Endometrium (tissue), 2 donors: ENCODE results near the gene ASB6.
"Not testable (repeated sequence)": the region's sequence is repeated elsewhere in the genome, so short reads cannot be mapped to it uniquely, and the experiment has no call there.

Source experiments
- FAIRE-seq: peaks from 2 replicates; lab custom pipeline; 2012; peaks lifted over from hg19 to GRCh38; lab: Jason Lieb, UNC
- donor health status: control.
- donor health status: control.

ASB6 gene

GRCh38 chr9:129606161-129607026 lies 35.6 kb downstream of the ASB6 start:
- no peak for FAIRE-seq

GRCh38 chr9:129604766-129605163 lies 37.2 kb downstream of the ASB6 start:
- FAIRE-seq = no peak

GRCh38 chr9:129604056-129604765 lies 37.7 kb downstream of the ASB6 start:
- no peak for FAIRE-seq

GRCh38 chr9:129602598-129603415 lies 39.1 kb downstream of the ASB6 start:
- FAIRE-seq = no peak

DNA sequence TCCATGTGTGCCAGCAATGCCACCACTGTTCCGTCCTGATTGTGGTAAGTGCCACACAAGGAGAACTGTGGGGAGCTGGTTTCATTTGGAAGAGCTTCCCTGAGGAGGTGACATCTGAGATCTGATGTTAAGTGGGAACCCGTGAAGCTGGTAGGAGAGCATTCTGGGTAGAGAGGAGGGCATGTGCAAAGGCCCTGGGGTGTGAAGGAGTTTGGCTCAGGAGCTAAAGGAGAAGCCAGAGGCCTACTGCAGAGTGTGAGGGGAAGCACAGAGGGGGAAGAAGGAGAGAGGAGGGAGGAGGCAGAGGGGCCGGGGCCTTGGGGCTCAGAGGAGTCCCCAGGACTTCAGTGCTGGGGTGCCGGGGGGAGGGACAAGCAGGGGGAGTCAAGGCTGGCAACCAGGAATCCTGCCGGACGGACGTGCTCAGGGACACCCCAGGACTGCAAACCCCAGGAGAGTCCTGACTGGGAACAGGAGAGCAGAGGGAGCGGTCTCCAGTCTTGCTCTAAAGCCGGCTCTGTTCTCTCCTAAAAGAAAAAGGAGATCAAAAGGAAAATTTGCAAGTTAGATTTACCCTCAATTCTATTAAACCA lies 40.8 kb downstream of the ASB6 start:
- FAIRE-seq = no peak

GRCh38 chr9:129598089-129598596 lies 43.8 kb downstream of the ASB6 start:
- no peak for FAIRE-seq

DNA sequence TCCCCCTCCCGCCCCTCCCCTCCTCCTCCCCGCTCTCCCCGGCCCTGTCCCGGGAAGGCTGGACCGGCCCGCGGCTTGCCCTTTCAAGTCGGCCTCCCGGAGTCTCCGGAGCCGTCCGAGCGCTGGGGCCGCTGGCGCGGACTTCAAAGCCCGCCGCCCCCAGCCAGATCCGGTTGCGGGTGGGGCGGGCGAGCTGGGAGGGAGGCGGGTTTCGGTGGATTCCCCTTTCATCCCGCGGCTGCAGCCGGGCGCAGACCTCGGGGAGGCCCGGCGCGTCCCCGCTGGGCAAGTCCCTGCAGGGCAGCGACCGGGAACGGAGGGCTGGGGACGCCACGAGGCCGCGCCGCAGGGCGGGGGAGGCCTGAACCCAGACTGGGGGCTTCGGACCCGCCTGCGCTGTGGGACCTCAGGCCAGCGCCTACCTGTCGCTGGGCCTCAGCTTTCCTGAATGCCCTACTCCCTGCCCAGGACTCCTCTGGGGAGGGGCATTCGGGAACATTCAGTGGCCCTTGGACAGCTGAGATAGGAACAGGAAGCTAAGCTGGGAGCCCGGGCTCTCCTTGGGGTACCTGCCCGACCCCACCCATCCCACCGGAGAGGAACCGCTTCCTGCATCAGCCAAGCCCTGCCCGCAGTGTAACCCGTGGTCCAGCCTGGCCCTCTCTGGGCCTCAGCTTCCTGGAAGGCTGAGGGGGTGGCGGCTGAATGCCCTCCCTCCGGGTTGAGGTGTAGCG lies 44.4 kb downstream of the ASB6 start:
- no peak for FAIRE-seq

GRCh38 chr9:129596541-129597331 lies 45.2 kb downstream of the ASB6 start:
- no peak for FAIRE-seq

DNA sequence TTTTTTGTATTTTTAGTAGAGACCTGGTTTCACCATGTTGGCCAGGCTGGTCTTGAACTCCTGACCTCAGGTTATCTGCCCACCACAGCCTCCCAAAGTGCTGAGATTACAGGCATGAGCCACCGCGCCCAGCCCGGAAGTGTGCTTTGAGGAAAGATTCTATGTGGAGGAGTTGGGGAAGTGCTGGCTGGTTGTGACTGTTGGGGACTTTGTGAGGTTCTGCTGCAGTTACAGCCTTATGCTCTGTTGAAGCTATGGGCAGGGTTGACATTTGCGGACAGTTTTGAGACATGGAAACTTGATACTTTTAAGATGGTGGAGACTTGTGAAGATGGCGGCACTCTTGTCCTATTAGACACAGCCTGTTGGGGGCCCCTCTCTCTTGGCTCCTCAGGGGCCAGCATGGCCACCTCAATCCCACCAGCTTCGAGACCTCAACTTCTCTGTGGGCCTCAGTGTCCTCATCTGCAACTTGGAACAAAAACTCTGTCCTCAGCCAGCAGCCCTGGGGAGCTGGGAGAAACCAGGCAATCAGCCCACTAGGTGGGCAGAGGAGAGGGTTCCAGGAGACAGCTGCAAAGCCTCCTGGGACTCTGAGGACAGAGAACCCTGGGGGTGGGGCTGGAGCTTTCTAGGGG lies 45.9 kb downstream of the ASB6 start:
- FAIRE-seq = no peak

DNA sequence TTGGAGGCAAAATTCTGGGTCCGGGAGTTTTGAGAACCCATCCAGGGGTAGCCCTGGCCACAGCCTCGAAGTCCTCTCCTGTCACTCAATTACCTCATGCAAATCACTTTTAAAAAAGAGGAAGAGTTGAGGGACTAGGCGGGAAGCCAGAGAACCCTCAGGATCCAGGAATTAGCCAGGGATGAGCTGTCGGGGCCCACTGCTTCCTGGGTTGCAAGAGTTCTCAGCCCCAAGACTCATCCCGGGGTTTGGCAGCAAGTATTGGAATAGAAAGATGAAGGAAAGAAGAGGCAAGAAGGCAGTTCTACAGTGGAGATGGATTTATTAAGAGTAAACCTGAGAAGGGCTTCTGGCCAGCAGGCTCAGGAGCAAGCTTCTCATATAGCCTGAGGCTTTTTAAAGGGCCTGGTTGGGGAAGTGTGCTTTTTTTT lies 46.6 kb downstream of the ASB6 start:
- FAIRE-seq = no peak

- no peak for FAIRE-seq
Measured at GRCh38 chr9:129594632-129595031, 47.3 kb downstream of the ASB6 start.

- not testable (repeated sequence) for FAIRE-seq
Measured at GRCh38 chr9:129592790-129593189, 49.2 kb downstream of the ASB6 start.

- no peak for FAIRE-seq
Measured at GRCh38 chr9:129591916-129592315, 50.0 kb downstream of the ASB6 start.

GRCh38 chr9:129590466-129590865 lies 51.5 kb downstream of the ASB6 start:
- FAIRE-seq = no peak

DNA sequence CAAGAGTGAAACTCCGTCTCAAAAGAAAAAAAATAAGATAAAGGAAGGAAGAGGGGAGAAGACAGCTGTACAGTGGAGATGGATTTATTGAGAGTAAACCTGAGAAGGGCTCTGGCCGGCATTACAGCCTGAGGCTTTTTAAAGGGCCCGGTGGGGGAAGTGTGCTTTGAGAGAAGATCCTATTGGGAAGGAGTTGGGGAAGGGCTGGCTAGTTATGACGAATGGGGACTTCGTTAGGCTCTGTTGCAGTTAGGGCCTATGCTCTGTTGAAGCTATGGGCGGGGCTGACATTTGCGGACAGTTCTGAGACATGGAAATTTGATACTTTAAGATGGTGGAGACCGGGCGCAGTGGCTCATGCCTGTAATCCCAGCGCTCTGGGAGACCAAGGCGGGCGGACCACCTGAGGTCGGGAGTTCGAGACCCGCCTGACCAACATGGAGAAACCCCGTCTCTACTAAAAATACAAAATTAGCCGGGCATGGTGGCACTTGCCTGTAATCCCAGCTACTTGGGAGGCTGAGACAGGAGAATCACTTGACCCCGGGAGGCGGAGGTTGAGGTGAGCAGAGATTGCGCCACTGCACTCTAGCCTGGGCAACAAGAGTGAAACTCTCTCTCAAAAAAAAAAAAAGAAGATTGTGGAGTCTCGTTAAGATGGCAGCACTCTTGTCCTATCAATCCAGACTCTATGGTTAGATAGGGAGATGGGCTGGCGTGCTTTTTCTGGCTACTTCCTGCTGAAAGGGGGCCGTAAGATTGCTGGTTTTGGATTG lies 54.3 kb downstream of the ASB6 start:
- FAIRE-seq = no peak

DNA sequence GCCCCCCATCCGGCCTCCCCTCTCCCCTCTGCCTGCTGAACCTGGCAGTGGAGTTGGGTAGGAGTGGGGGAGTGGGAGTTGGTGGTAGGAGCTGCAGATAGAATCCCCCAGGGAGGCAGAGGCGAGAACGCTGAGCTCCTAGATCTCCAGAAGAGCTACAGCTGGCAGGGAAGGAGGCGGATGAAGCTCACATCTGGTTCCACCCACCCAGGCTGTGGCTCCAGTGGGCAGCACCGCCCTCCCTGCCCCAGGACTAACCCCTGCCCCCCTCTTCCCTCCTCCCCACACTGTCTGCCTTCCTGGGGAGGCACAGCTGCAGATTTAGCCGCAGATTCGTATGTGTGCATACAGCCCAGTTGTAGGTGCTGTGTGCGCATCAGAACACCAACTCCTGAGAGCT lies 55.3 kb downstream of the ASB6 start:
- no peak for FAIRE-seq

- no peak for FAIRE-seq
Measured at GRCh38 chr9:129586245-129586644, 55.7 kb downstream of the ASB6 start.

GRCh38 chr9:129585352-129585751 lies 56.6 kb downstream of the ASB6 start:
- no peak for FAIRE-seq
